Peyer's patch (tissue), 4 donors: ENCODE results near the gene IL22RA2.

Experiments
- POLR2A ChIP-seq, 2 donors: fragments of 450-650 bp; IDR thresholded peaks; one replicate each; pipeline ENCODE4 v1.5.1; 2017; ENCODE audit warnings: antibody characterized with exemption in 2 of 2, mild to moderate bottlenecking in 2 of 2, moderate library complexity in 2 of 2
- TF ChIP-seq, protein P1 (sequence below), 6 experiments: fragments of 450-650 bp in 4 of 6; fragments of 200-600 bp in 2 of 6; sonication (generic) in 1 of 6; IDR thresholded peaks; one replicate each; pipeline ENCODE4 v1.5.1; 2017 to 2019; ENCODE audit warnings: antibody characterized with exemption in 6 of 6, mild to moderate bottlenecking in 3 of 6, moderate library complexity in 1 of 6

DNA sequence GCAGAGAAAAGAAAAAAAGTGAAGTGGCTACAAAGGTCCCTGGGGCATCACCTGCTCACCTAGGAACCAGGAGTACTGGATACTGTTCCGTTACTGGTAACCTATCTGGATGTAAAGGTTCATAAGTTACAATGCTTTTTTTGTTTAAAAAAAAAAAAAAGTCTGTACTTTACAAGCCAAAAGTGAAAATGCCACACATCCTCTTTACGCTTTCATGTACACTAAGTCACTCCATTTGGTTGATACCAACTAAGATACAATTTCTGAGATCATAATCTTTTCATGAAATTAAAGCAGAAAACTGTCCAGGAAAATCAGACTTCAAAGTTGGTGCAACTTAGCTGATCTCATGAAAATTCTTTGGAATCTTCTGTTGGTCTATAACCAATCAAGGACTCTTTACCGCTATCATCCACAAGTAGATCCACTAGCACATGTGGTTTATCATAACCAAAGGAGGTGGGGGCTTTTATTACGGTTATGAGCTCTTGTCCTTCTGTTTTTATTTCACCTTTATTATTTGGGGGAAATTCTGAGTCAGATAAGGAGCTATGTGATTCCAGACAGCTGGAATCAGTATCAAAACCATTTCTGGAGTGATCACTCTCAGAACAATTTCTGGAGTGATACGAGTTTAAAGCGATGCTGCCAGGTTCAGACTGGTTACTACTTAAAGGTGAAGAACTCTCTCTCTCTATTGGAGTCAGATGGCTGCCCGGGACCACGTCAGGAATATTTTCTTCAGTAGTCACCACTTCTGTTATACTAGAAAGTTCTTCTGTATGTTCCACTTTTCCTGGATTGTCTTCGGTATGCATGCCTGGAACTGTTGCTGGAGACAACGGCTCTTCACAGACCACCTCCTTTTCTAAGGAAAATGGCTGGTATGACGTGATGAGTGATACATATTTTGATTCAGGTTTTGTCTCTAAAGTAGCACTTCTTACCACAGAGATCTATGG, 24.5 kb upstream of the IL22RA2 start:
- no peak for TF ChIP-seq POLR2A (IDR thresholded peaks at IDR 0.05)
- TF ChIP-seq, protein P1, sequence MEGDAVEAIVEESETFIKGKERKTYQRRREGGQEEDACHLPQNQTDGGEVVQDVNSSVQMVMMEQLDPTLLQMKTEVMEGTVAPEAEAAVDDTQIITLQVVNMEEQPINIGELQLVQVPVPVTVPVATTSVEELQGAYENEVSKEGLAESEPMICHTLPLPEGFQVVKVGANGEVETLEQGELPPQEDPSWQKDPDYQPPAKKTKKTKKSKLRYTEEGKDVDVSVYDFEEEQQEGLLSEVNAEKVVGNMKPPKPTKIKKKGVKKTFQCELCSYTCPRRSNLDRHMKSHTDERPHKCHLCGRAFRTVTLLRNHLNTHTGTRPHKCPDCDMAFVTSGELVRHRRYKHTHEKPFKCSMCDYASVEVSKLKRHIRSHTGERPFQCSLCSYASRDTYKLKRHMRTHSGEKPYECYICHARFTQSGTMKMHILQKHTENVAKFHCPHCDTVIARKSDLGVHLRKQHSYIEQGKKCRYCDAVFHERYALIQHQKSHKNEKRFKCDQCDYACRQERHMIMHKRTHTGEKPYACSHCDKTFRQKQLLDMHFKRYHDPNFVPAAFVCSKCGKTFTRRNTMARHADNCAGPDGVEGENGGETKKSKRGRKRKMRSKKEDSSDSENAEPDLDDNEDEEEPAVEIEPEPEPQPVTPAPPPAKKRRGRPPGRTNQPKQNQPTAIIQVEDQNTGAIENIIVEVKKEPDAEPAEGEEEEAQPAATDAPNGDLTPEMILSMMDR (IDR thresholded peaks at IDR 0.05), result no peak
